NCI-H2196 (cell line): ENCODE data around the gene DLL4.
"Not testable (repeated sequence)": the region's sequence is repeated elsewhere in the genome, so short reads cannot be mapped to it uniquely, and the experiment has no call there.

Experiments used
- DNase-seq: peaks from one replicate; lab custom pipeline; 2025; ENCODE audit not compliant: unreplicated experiment; lab: John Stamatoyannopoulos, UW

Gene DLL4

DNA sequence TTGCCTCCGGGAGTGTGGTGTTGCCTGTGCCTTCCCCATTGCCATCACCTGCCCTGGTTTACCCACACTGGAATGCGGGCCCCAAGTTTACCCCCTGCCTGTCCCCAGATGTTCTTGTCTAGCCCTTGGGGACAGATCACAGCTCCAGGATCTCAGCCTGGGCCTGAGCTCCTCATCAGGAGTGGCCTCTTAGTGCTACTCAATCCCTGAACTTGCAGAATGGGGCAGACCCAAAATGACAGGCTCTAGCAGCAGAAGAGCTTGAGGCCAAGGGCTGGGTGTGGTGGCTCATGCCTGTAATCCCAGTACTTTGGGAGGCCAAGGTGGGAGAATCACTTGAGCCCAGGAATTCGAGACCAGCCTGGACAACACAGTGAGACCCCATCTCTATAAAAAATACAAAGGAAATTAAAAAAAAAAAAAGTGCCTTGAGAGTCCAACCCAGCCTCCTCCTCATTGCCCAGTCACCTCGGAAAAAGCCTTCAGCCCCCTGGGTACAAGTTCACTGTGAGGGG lies 28.0 kb downstream of the DLL4 start:
- DNase-seq = no peak

- peak; percentile 76 for DNase-seq
Observed at GRCh38 chr15:40957581-40958051, 28.5 kb downstream of the DLL4 start.

GRCh38 chr15:40958146-40958545 lies 29.0 kb downstream of the DLL4 start:
- DNase-seq = no peak

DNA sequence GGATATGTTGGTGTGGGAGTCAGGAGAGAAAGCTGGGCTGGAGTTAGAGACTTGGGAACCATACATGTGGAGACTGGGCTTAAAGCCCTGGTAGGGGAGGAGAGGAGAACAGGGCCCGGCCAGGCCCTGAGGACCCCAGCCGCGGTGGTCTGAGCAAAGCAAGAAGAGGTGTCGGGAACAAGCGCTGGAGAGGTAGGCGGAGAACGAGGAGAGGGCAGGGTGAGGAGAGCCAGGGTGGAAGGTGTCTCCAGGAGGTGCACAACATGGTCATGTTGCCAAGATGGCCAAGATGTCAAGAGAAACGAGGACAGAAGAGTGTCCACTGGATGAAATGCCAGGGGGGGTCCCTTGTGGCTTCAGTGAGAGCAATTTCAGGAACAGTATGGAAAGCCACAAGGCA lies 29.6 kb downstream of the DLL4 start:
- DNase-seq = no peak

DNA sequence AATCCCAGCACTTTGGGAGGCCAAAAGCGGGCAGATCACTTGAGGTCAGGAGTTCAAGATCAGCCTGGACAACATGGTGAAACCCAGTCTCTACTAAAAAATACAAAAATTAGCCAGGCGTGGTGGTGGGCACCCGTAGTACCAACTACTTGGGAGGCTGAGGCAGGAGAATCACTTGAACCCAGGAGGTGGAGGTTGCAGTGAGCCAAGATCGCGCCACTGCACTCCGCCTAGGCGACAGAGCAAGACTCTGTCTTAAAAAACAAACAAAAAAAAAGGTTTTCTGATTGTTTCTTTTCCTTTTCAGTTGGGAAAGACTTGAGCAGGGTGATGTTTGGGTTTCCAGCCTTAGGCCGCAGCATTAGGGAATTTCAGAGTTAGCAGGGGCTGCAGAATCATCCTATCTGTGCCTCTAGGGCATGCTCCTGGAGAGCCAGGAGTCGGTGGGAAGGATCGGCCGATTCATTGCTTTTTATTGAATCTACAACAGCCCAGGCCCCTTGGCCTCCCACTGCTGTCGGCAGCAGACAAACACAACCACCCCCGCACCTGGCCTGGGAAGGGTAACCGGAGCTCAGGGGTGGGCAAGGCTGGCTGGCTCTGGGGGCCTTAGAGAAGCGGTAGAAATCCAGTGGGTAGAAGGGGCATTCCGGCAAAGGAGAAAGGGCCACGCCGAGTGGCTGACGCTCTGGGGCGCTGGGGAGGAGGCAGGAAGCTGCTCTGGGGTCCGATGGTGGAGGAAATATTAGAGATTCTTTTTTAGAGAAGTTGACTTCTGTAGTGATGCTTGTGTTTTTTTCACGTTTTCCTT lies 30.4 kb downstream of the DLL4 start:
- DNase-seq = no peak

GRCh38 chr15:40960151-40960885 lies 31.2 kb downstream of the DLL4 start:
- no peak for DNase-seq

- no peak for DNase-seq
Observed at GRCh38 chr15:40960925-40961324, 31.8 kb downstream of the DLL4 start.

- DNase-seq = not testable (repeated sequence)
Observed at GRCh38 chr15:40961740-40962139, 32.6 kb downstream of the DLL4 start.

DNA sequence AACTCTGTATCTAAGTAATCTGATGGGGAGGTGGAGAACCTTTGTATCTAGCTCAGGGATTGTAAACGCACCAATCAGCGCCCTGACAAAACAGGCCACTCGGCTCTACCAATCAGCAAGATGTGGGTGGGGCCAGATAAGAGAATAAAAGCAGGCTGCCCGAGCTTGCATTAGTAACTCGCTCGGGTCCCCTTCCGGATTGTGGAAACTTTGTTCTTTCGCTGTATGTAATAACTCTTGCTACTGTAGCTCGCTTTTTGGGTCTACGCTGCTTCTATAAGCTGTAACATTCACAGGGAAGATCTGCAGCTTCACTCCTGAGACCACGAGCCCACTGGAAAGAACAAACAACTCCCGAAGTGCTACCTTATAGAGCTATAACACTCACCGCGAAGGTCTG lies 33.2 kb downstream of the DLL4 start:
- not testable (repeated sequence) for DNase-seq

GRCh38 chr15:40963201-40963600 lies 34.1 kb downstream of the DLL4 start:
- no peak for DNase-seq

DNA sequence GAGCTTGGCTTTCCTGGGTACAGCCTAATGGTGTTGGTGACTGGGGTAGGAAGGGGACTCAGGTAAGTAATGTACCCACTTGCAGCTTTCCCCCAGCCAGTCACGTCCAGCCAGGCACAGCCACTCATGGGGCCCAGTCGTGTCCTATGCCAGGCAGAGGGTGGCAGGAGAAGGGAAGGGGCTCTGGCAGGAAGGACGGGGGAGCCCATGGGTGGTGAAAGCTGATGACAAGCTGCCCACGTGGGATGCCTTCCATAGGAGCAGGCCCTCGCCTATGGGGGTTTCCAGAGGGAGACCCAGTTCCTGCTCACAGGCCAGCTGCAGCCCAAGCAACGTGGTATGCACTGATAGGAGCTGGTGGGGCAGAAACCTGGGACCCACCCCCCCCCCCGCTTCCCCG lies 34.9 kb downstream of the DLL4 start:
- DNase-seq = no peak

GRCh38 chr15:40964634-40965033 lies 35.5 kb downstream of the DLL4 start:
- DNase-seq = no peak

GRCh38 chr15:40968290-40969085 lies 39.3 kb downstream of the DLL4 start:
- DNase-seq = no peak

GRCh38 chr15:40969363-40969762 lies 40.2 kb downstream of the DLL4 start:
- no peak for DNase-seq

DNA sequence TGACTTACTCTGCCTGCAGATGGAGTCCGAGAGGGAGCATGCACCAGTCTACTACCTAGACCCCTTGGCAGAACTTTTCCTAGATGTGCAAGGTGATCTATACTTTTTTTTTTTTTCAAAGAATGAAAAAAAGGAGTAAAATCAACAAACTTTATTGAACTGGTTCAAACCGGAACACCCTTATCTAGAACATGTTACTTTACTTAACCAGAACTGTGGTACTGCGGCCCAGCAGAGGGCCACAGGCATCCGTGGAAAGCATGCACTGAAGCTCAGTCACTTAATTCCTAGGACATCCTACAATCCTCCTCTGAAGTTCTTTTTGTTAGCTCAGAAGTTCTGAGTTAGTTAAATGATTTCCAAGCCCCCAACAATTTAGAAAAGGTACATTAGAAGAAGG lies 45.7 kb downstream of the DLL4 start:
- no peak for DNase-seq

- DNase-seq = no peak
Observed at GRCh38 chr15:40976819-40977218, 47.7 kb downstream of the DLL4 start.

DNA sequence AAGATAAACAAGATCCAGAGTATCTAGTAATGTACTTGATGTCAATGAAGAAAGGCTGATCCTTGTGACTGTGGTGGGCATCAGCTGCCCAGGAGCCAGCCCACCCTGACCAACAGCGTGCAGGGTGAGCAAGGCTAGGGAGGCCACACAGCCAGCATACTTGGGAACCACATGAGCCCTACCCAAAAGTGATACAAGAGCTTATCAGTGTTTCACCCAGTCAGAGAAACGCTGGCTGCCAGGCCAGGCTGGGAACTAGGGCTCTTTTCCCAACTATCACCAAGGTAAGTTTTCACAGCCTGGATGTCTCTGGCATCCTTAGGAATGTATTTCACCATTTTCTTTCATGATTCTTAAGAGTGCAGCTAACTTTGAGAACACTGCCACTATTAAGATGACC lies 49.0 kb downstream of the DLL4 start:
- no peak for DNase-seq

GRCh38 chr15:40978562-40978961 lies 49.4 kb downstream of the DLL4 start:
- DNase-seq = no peak

DNA sequence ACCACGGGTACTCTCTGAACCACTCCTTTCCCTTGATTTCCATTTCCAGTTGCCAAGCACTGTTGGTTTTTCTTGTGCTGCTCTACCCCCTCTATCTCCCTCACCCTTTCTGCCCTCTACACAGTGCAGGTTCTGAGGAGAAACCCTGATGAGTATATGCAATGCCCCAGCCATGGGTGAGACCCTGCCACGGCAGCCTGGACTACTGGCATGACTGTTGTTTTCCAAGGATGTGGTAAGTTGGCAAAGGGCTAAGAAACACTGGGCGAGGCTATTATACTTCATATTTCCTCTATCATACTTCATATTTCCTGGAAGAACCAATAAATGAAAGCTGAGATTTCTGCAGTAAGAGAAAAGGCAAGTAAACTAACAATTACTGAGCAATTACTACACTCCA lies 52.0 kb downstream of the DLL4 start:
- no peak for DNase-seq

- DNase-seq = no peak
Observed at GRCh38 chr15:40982855-40983254, 53.7 kb downstream of the DLL4 start.

DNA sequence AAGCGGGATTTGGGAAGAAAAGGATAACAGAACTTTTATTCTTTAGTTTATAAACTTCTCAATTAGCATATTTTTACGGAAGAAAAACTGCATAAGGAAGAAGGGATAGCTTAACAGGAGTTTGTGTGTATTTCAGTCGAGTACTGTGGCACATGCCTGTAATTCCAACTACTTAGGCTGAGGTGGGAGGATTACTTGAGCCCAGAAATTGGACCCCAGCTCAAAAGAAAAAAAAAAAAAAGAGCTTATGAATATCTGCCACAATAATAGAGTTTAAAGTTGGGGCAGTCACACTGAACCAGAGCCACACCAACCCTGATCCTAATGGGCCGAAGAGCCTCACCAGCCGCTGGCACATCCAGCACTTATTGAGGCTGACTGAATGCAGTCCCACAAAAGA lies 55.3 kb downstream of the DLL4 start:
- no peak for DNase-seq
